Endothelial cell of umbilical vein (primary cell): ENCODE data around the gene KIF21B.

Experiments used
- CTCF ChIP-seq, 2 donors: IDR thresholded peaks; 1 replicate in 1 of 2; 2 replicates in 1 of 2; pipeline ENCODE4 v1.5.1; 2011; ENCODE audit warnings: low read length in 2 of 2, mild to moderate bottlenecking in 2 of 2, moderate library complexity in 2 of 2, control low read depth in 1 of 2, inconsistent platforms in 1 of 2, low read depth in 1 of 2; ENCODE audit not compliant: insufficient read depth in 1 of 2; ENCODE audit errors: extremely low read depth in 1 of 2
- EZH2 ChIP-seq: IDR thresholded peaks from 2 replicates; pipeline ENCODE4 v1.6.1; 2012; ENCODE audit warnings: borderline replicate concordance, low read depth, mild to moderate bottlenecking, moderate library complexity, low read length, inconsistent platforms; ENCODE audit not compliant: severe bottlenecking
- JUN ChIP-seq: IDR thresholded peaks from 2 replicates; pipeline ENCODE4 v1.6.1; 2011; ENCODE audit warnings: borderline replicate concordance, low read depth; ENCODE audit not compliant: insufficient read length, insufficient read depth
- MAX ChIP-seq: IDR thresholded peaks from 2 replicates; pipeline ENCODE4 v1.6.1; 2011; ENCODE audit not compliant: insufficient read depth, insufficient read length
- MYC ChIP-seq: IDR thresholded peaks from one replicate; pipeline ENCODE4 v1.6.1; 2011; ENCODE audit warnings: mild to moderate bottlenecking, low read depth, low read length
- POLR2A ChIP-seq: IDR thresholded peaks from 2 replicates; pipeline ENCODE4 v1.6.1; 2012; ENCODE audit warnings: low read depth, mild to moderate bottlenecking, control low read depth, low read length

- TF ChIP-seq POLR2A (no peak), CTCF (IDR thresholded peaks at IDR 0.05; ENCODE audit: extremely low read depth in 1 of 2, insufficient read depth in 1 of 2, low read depth in 1 of 2, low read length in 2 of 2) (no peak), EZH2 (no peak), JUN (no peak), MYC (no peak), MAX (no peak)
Observed at GRCh38 chr1:201050515-201051277, 27.2 kb upstream of the KIF21B start.
